ENCODE measurements around the gene PLD6. TPM values are rescaled to one million over a fixed set of nuclear protein-coding genes. Genes with fewer than 3 reads are reported as not detected.

The PLD6 gene
- total RNA-seq, 2 experiments from 2014 or later, result 19.4 to 19.5 TPM

DNA sequence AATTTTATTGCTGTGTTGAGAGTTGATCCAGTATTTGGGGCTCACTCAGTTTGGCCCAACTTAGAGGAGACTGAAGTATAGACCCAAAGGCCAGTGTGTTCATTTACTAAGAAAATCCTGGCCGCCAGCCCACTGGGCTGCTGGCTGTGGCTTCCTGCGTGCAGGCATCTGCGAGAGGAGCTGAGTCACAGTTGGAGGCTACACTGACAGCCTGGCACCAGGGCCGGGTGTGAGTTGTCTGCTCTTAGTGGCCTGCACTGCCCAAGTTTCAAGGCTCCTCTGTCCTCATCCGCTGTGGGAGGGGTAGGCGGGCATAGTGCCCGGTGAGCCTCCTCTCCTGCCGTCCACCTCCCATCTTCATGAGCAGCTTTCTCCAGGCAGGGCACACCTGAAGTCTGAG lies 54.2 kb downstream of the PLD6 start:
- no peak for DNase-seq

GRCh38 chr17:17151541-17151940 lies 54.6 kb downstream of the PLD6 start:
- no peak overlapping the region for H3K4me3 Mint-ChIP-seq
- peak overlapping the region; percentile 75 for H3K27ac Mint-ChIP-seq
- peaks cover 5% of the 10 kb centered on the region for H3K4me1 Mint-ChIP-seq
- no peaks in the 10 kb centered on the region for H3K9me3 Mint-ChIP-seq
- peaks cover 16% of the 10 kb centered on the region for H3K36me3 Mint-ChIP-seq
- H3K27me3 Mint-ChIP-seq, result no peaks in the 10 kb centered on the region
- DNase-seq, result no peak

More for the DNA sequence above, 54.2 kb downstream of the PLD6 start:
- H3K4me1 Mint-ChIP-seq, result peaks cover 5% of the 10 kb centered on the region
- no peaks in the 10 kb centered on the region for H3K9me3 Mint-ChIP-seq
- H3K27me3 Mint-ChIP-seq, result no peaks in the 10 kb centered on the region
- peaks cover 16% of the 10 kb centered on the region for H3K36me3 Mint-ChIP-seq
- H3K27ac Mint-ChIP-seq, result no peak overlapping the region
- no peak overlapping the region for H3K4me3 Mint-ChIP-seq

DNA sequence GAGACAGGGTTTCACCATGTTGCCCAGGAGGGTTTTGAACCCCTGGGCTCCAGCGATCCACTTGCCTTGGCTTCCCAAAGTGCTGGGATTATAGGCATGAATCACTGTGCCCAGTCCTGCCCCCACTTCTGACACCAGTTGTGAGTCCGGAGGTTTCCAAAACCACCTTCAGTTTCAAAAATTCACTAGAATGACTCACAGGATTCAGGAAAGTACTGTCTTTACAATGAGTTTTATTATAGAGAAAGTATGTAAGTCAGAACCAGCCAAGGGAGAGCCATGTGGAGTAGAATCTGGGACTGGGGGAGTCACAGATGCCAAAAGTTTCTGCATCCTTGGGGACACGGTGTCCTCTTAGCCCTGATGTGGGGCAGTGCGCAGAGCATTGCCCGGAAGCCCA lies 55.1 kb downstream of the PLD6 start:
- H3K36me3 Mint-ChIP-seq, result peaks cover 16% of the 10 kb centered on the region
- H3K9me3 Mint-ChIP-seq, result no peaks in the 10 kb centered on the region
- peaks cover 5% of the 10 kb centered on the region for H3K4me1 Mint-ChIP-seq
- no peak overlapping the region for H3K4me3 Mint-ChIP-seq
- DNase-seq, result no peak
- H3K27ac Mint-ChIP-seq, result no peak overlapping the region
- no peaks in the 10 kb centered on the region for H3K27me3 Mint-ChIP-seq

Other genes with a start within 250 kb of the PLD6 start
- gene TNFRSF13B, start 234.2 kb downstream of the PLD6 start, total RNA-seq, result under 1 TPM; 0.31 to 0.52 TPM
- 100 to 1,000 TPM; 130 to 143 TPM for gene MPRIP, start 163.9 kb downstream of the PLD6 start, total RNA-seq
- 10 to 100 TPM; 21.3 to 22.7 TPM for gene FLCN, start 30.8 kb upstream of the PLD6 start, total RNA-seq
- gene COPS3, start 74.9 kb upstream of the PLD6 start, total RNA-seq, result 100 to 1,000 TPM; 133 to 141 TPM
- 1 to 10 TPM; 6.1 to 6.5 TPM for gene NT5M, start 97.0 kb upstream of the PLD6 start, total RNA-seq

Data from activated naive CD8-positive, alpha-beta T cell treated with anti-CD3 and anti-CD28 coated beads for 36 hours (primary cell).